ENCODE measurements around the gene COL6A5.
A peak's percentile ranks its signal among the peaks of the same experiment; 100 is the strongest.
"Not testable (repeated sequence)": the region's sequence is repeated elsewhere in the genome, so short reads cannot be mapped to it uniquely, and the experiment has no call there.

The COL6A5 gene

DNA sequence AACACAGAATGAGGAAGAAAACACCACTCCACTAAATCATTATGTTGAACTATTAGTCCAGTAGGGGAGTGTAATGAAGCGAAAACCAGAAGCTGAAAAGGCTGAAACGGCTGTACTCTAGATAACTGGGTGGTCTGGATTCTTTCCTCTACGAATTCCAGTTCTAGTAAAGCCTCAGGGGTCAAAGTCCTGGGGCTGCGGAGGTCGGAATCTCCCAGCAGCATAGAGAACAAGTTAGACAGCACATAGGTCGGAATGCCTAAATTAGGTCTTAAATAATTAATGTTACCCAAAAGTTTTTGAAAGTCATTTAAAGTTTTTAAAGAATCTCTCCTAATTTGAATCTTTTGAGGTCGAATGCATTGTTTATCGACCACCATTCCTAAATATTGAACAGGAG is 102.7 kb downstream of the COL6A5 start:
- DNase-seq: not testable (repeated sequence)

- no peak for DNase-seq
Observed at GRCh38 chr3:130456540-130456939, 111.1 kb downstream of the COL6A5 start.

DNA sequence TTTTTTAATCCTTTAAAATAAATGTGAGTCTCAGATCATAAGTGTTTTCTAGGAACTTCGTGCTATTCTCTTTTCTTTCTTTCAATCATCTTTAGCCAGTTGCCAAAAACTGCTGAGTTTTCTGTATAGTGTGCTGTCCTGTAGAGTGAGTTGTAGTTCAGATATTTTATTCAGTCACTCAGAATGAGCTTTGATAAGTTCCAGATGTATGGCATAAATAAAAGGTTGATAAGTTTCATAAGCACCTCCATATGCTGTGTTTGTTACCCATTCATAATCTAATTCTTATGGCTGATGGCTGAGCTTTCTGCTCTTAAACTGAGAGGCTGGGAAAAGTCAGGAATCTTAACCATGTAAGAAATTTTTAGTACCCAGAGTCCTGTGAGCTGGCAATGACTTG is 112.2 kb downstream of the COL6A5 start:
- no peak for DNase-seq

GRCh38 chr3:130459944-130460343 is 114.5 kb downstream of the COL6A5 start:
- no peak for DNase-seq

DNA sequence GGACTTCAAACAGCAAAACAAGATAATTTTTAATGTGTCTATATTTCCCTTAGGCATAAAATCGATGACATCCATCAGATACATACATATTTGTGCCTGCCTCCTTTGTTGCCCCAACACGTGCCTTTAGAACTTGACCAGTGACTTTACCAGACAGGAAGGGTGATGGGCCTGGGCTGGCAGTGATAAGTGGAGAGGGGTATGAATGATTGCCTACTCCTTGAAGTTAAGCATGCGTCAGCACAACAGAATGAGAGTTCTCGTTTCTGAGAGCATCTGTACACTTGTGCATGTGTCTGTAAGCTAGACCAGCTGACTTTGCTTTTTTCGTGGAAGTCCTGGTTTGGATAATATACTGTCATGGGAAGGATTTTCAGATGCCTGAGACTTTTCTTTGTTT is 116.6 kb downstream of the COL6A5 start:
- no peak for DNase-seq

GRCh38 chr3:130463221-130463620 is 117.7 kb downstream of the COL6A5 start:
- no peak for DNase-seq

GRCh38 chr3:130465521-130465920 is 120.0 kb downstream of the COL6A5 start:
- no peak for DNase-seq

GRCh38 chr3:130468311-130468710 is 122.8 kb downstream of the COL6A5 start:
- no peak for DNase-seq

DNA sequence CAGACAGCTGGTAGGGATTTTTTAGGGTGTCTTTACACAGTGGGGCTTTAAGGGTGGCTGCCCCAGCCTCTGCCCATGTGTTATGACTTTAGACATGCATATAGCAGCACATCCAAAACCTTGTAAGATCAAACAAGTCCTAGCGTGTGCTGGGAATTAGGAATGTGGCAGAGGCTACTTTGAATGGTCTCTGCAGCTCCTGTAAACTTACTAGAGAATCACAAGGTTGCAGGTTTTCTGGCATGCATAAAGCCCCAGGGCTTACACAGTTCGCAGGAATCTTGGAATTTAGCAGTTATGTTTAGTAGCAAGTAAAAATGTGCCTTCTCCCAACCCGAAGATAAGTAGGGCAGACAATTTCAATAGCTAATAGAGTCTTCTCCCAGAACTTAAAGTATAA is 124.7 kb downstream of the COL6A5 start:
- DNase-seq: no peak

- no peak for DNase-seq
Observed at GRCh38 chr3:130473416-130473815, 127.9 kb downstream of the COL6A5 start.

- peak; percentile 18 for DNase-seq
Observed at GRCh38 chr3:130480736-130481135, 135.3 kb downstream of the COL6A5 start.

- DNase-seq: no peak
Observed at GRCh38 chr3:130488288-130488687, 142.8 kb downstream of the COL6A5 start.

DNA sequence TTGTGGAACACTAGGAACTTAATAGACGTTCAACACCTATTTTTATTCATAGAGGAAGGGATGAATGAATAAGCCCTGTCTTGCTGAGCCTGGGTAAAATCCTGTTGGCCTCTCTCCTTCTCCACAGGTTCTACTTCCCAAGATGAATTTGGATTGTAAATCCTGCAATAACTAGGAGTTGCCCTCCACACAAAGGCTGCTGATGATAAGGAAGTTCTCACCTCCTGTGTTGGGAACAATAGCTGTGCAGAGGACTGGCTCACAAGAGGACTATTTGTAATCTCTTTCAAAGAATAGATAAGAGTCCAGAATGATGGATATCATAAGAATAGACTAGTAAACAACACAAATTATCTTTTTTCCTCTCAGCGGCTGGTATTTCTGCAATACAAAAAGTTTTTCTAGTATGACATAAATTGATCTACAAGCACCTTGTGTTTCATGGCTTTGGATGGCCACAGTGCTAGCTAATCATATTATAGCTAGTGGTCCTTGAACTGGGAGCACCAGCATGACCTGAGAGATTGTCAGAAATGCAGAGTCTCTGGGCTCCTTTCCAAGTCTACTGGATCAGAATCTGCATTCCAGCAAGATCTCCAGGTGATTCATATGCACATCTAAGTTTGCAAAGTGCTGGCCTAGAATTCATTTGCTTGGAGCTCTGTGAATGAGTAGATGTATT is 143.4 kb downstream of the COL6A5 start:
- no peak for DNase-seq

DNA sequence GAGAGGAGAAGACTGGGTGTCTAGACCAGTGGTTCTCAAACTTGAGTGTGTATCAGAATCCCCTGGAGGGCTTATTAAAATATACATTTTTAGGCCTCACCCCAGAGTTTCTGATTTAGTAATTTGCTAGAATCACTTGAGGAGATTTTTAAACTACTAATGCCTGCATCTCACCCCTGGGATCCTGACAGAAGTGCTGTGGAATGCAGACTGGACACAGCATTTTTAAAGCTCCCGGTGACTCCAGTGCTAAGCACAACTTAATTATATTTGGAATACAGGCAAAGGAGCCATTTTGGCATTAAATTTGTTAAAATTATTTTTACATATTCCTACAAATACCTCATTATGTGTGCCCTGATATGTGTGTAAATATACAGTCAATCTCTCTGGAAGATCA is 144.8 kb downstream of the COL6A5 start:
- DNase-seq: no peak

- no peak for DNase-seq
Observed at GRCh38 chr3:130491431-130491830, 146.0 kb downstream of the COL6A5 start.

GRCh38 chr3:130504701-130505100 is 159.2 kb downstream of the COL6A5 start:
- DNase-seq: no peak

DNA sequence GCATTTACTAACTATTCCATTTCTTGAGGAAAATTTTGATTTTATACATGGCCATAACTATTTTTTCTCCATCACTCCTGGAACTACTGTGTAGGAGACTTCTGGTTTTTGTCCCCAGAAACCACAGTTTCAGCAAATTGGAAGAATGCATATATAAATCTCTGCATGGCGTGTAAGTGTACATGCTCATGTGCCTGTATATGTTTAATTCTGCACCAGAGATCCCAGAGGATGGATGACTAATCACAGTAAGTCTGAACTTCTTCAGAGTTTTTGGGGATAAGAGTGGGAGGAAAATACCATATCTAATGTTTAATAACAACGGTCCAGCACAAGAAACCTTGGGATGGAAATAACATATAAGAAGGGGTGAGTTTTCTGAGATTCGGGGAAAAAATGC is 160.6 kb downstream of the COL6A5 start:
- DNase-seq: no peak

DNA sequence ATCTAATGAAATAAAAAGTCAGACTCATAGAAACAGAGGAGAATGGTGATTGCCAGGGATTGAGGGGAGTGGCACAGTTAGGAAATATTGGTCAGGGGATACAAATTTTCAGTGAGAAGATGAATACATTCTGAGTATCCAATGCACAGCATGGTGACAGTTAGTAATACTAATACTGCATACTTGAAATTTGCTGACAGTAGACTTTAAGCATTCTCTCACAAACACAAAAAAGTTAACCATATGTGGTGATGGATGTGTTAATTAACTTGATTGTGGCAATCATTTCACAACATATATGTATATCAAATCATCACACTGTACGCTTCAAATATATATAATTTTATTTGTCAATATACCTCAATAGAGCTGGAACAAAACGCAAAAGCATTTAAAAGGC is 162.3 kb downstream of the COL6A5 start:
- no peak for DNase-seq

DNA sequence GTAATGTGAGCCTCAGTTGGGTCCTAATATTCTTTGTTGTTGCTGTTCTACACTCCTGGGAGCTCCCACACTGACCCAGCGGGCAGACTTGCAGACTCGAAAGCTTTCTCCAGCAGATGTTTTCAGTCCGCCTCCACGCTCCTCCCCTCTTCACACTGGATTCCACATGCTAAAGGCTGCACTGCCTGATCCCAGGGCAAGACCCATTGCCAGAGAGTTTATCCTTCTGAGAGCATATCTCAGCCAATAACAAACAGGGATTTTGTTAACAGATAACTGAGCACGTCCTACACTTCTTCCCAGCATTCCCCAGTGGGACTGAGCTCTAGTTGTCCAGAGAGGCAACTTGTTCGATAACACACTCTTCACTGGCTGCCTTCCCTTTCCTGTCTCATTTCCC is 163.5 kb downstream of the COL6A5 start:
- no peak for DNase-seq

- no peak for DNase-seq
Observed at GRCh38 chr3:130514681-130515080, 169.2 kb downstream of the COL6A5 start.

- no peak for DNase-seq
Observed at GRCh38 chr3:130515755-130516154, 170.3 kb downstream of the COL6A5 start.

DNA sequence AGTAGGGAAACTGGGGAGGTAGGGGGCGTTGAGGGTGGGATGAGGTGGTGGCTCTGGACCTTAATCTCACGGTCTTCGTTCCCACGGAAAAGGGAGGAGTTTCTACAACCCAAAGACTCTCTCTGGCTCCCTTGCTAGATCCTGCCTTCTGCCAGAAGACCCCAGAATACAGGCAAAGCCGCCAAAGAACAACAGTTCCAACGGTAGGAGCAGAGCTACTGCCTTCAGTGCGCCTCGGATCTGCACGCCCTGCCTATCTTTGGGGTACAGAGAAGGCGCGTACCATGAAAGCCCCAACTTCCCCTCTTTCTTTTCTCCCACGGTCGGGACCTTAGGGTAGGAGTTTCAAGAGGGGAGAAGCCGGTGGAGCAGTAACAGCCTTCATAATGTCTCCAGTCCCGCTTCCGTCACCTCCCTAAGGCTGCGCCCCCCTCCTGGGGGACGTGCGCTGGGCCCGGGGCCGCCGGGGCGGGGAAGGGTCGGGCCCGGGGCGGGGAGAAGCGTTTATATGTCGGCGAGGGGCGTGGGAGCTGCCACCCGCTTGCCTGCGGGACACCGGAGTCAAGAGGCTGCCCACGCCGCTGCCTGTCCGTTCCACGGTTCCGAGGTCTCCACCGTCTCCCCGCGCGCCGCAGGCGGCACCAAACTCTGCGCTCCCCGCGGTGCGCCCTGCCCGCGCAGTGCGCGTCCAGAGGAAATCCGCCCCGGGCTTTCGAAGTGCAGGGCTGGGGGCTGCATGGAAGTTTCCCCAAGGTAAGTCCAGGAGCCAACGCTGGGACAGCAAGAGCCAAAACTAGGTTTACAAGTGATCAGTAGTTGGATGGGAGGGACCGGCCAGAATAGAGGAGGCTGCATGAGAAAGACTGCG is 171.4 kb downstream of the COL6A5 start, which contains the start of gene COL6A6:
Gene COL6A6, plus strand, starts transcription at position 533 of the 868 bp plus-strand sequence. CDS start 43,188 bp downstream, outside the sequence.
- DNase-seq: no peak

- DNase-seq: no peak
Observed at GRCh38 chr3:130517602-130518001, 172.1 kb downstream of the COL6A5 start.

GRCh38 chr3:130519754-130520153 is 174.3 kb downstream of the COL6A5 start:
- DNase-seq: no peak

Data from GF-D8 (cell line).